Caco-2 (cell line): Measurements from ENCODE around the gene ABCA3. TPM values are rescaled to one million over a fixed set of nuclear protein-coding genes. Genes with fewer than 3 reads are reported as not detected.

Source experiments
- BruUV-seq: library from RNA; stranded (reverse); fragments of 400-500 nt; replicated peaks from 2 replicates; lab custom pipeline; 2021; lab: Mats Ljungman, UMichigan
- CTCF ChIA-PET: fragments of 300-600 bp; sonication (Branson Sonifier 250); formaldehyde crosslinking; loops from one replicate; lab custom pipeline; 2022; ENCODE audit warnings: antibody characterized with exemption; lab: Charles Lee
- POLR2A ChIA-PET: fragments of 300-600 bp; sonication (Branson Sonifier 250); formaldehyde crosslinking; loops from one replicate; lab custom pipeline; 2022; ENCODE audit warnings: antibody characterized with exemption; lab: Charles Lee
- DNase-seq, 2 experiments: peaks; one replicate each; pipeline versions ENCODE4 v3.0.0 to v3.0.0-alpha.2; 2020 to 2022
- H3K27me3 ChIP-seq: replicated peaks from 2 replicates; pipeline ENCODE4 v1.6.0; 2011; ENCODE audit warnings: low read length; ENCODE audit not compliant: control insufficient read depth, insufficient read depth
- H3K36me3 ChIP-seq: 2 replicates; pipeline ENCODE4 v1.5.1; 2011; ENCODE audit warnings: low read length; ENCODE audit not compliant: control insufficient read depth, insufficient read depth
- H3K4me1 ChIP-seq: fragments of 250-450 bp; sonication (Bioruptor Pico); 2 replicates; pipeline ENCODE4 v1.5.1; 2020; ENCODE audit warnings: mild to moderate bottlenecking
- H3K4me3 ChIP-seq: 2 replicates; pipeline ENCODE4 v1.5.1; 2011; ENCODE audit warnings: low read depth, mild to moderate bottlenecking, control low read depth, low read length
- H3K9me3 ChIP-seq: fragments of 250-450 bp; sonication (Bioruptor Pico); 2 replicates; pipeline ENCODE4 v1.5.1; 2020; ENCODE audit warnings: mild to moderate bottlenecking, moderate library complexity
- H3K27ac Mint-ChIP-seq: one replicate; pipeline ENCODE4 v1.8.0; 2022; ENCODE audit warnings: mixed read lengths; ENCODE audit not compliant: unreplicated experiment
- H3K27me3 Mint-ChIP-seq: one replicate; pipeline ENCODE4 v1.8.0; 2022; ENCODE audit warnings: mixed read lengths; ENCODE audit not compliant: insufficient read depth, unreplicated experiment
- H3K36me3 Mint-ChIP-seq: one replicate; pipeline ENCODE4 v1.8.0; 2022; ENCODE audit warnings: mild to moderate bottlenecking, mixed read lengths; ENCODE audit not compliant: insufficient read depth, unreplicated experiment
- H3K4me1 Mint-ChIP-seq: one replicate; pipeline ENCODE4 v1.8.0; 2022; ENCODE audit warnings: low read depth, mixed read lengths; ENCODE audit not compliant: unreplicated experiment
- H3K4me3 Mint-ChIP-seq: one replicate; pipeline ENCODE4 v1.8.0; 2022; ENCODE audit warnings: mild to moderate bottlenecking, moderate library complexity, mixed read lengths; ENCODE audit not compliant: unreplicated experiment
- H3K9me3 Mint-ChIP-seq: one replicate; pipeline ENCODE4 v1.8.0; 2022; ENCODE audit warnings: mixed read lengths; ENCODE audit not compliant: unreplicated experiment
- intact Hi-C: fragments of 100-400 bp; cut with micrococcal nuclease; formaldehyde crosslinking; loops from one replicate; pipeline ENCODE4 v1.10.0; 2022; ENCODE audit not compliant: unreplicated experiment
- total RNA-seq: library from RNA; stranded (reverse); gene quantifications from 2 replicates; pipeline ENCODE4 v1.2.3, GENCODE V29; 2022
- TF ChIP-seq, protein P1 (sequence below), 2 experiments: fragments of 200-600 bp in 1 of 2; IDR thresholded peaks; 1 replicate in 1 of 2; 2 replicates in 1 of 2; pipeline versions ENCODE4 v1.5.1 to v1.8.0; 2011 to 2022; ENCODE audit warnings: antibody characterized with exemption in 1 of 2, control low read depth in 1 of 2, inconsistent platforms in 1 of 2, low read depth in 1 of 2, low read length in 1 of 2, mild to moderate bottlenecking in 1 of 2, moderate library complexity in 1 of 2; ENCODE audit not compliant: insufficient read depth in 1 of 2, severe bottlenecking in 1 of 2, unreplicated experiment in 1 of 2

ABCA3 gene
- total RNA-seq, 1 experiment from 2014 or later = 16.1 TPM

DNA sequence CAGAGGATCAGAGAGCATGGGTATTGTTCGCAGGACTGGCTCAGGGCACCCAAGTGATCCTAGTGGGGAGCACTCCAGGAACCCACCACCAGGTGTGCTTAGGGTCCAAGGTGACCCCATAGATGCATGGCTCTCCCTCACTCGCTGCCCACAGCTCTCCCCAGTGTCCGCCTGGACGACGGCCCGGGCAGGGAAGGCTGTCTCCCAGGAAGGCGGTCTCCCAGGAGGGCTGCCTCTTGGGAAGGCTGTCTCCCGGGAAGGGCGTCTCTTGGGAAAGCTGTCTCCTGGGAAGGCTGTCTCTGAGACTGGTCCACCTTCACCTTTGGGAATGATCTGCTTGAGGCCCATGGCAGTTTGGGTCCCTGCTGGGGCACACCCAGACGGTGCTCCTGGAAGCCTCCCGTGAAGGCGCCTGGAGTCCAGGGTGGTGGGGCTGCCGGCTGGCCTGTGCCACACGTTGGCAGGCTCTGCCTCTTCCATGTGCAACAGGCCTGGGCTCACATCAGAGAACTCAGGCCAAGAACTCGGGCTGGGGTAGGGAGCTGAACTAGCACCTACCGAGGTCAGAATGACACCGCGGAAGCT is 94.1 kb downstream of the ABCA3 start:
- no peaks in the 10 kb centered on the region for H3K4me1 Mint-ChIP-seq
- ChIA-PET CTCF (interaction anchor here (0.7 kb wide), 1 partner anchor 20 kb away, joined by 4 read pairs; no protein-coding TSS in a partner anchor), POLR2A (no interaction called here)
- no peaks in the 10 kb centered on the region for H3K27me3 Mint-ChIP-seq
- peaks cover 84% of the 10 kb centered on the region for H3K36me3 Mint-ChIP-seq
- H3K4me3 Mint-ChIP-seq = no peak overlapping the region
- TF ChIP-seq, protein P1, sequence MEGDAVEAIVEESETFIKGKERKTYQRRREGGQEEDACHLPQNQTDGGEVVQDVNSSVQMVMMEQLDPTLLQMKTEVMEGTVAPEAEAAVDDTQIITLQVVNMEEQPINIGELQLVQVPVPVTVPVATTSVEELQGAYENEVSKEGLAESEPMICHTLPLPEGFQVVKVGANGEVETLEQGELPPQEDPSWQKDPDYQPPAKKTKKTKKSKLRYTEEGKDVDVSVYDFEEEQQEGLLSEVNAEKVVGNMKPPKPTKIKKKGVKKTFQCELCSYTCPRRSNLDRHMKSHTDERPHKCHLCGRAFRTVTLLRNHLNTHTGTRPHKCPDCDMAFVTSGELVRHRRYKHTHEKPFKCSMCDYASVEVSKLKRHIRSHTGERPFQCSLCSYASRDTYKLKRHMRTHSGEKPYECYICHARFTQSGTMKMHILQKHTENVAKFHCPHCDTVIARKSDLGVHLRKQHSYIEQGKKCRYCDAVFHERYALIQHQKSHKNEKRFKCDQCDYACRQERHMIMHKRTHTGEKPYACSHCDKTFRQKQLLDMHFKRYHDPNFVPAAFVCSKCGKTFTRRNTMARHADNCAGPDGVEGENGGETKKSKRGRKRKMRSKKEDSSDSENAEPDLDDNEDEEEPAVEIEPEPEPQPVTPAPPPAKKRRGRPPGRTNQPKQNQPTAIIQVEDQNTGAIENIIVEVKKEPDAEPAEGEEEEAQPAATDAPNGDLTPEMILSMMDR (IDR thresholded peaks at IDR 0.05; ENCODE audit: insufficient read depth in 1 of 2, low read depth in 1 of 2, low read length in 1 of 2, severe bottlenecking in 1 of 2, unreplicated experiment in 1 of 2) = no peak
- H3K4me3 ChIP-seq = no peak overlapping the region
- DNase-seq = no peak
- H3K9me3 ChIP-seq = no peaks in the 10 kb centered on the region
- no peaks in the 10 kb centered on the region; the same call in none of the 2 replicates for H3K36me3 ChIP-seq
- intact Hi-C loops = no loop called here
- no peaks in the 10 kb centered on the region for H3K27me3 ChIP-seq
- BruUV-seq = no TSS peak
- H3K9me3 Mint-ChIP-seq = no peaks in the 10 kb centered on the region
- no peak overlapping the region for H3K27ac Mint-ChIP-seq
- no peaks in the 10 kb centered on the region for H3K4me1 ChIP-seq

DNA sequence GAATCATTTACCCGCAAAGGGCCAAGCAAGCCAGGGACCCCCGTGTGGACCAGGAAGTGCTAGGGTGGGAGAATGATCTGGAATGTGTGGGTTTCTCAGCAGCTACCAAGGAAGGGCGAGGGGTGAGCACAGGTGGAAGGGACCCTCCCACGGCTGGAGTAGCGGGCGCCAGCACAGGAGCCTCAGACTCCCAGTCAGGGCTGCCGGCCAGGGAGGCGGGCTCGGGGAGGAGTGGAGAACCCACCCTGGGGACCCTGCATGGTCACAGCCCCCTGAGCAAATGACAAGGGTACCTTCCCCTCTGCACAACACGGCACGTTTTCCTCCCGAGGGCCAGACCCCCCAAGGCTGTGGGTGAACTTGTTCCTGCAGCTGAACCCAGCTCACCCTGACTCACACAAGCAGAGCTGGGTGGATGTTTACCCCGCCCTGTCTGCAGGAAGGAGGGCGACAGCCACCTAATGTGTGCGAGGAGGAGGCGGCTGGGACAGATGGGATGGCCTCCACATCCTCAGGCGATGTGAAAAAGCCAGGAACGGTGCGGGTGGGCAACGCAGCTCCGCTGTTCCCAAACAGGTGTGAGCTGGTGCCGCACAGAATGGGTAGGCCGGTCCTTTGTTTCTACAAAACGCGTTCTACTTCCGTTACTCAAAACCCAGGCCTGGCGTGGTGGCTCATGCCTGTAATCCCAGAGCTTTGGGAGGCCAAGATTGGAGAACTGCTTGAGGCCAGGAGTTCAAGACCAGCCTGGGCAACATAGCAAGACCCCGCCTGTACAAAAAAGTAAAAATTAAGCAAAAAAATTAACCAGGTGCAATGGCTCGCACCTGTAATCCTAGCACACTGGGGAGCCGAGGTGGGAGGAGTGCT is 95.4 kb downstream of the ABCA3 start:
- no peak for DNase-seq
- H3K27me3 Mint-ChIP-seq = no peaks in the 10 kb centered on the region
- Histone ChIP-seq H3K9me3 (no peaks in the 10 kb centered on the region), H3K4me1 (no peaks in the 10 kb centered on the region), H3K36me3 (no peaks in the 10 kb centered on the region; the same call in none of the 2 replicates), H3K27me3 (no peaks in the 10 kb centered on the region), H3K4me3 (no peak overlapping the region)
- POLR2A ChIA-PET = no interaction called here
- no peaks in the 10 kb centered on the region for H3K9me3 Mint-ChIP-seq
- intact Hi-C loops = no loop called here
- TF ChIP-seq, protein P1 (IDR thresholded peaks at IDR 0.05; ENCODE audit: insufficient read depth in 1 of 2, low read depth in 1 of 2, low read length in 1 of 2, severe bottlenecking in 1 of 2, unreplicated experiment in 1 of 2) = no peak
- H3K4me3 Mint-ChIP-seq = no peak overlapping the region
- H3K36me3 Mint-ChIP-seq = peaks cover 72% of the 10 kb centered on the region
- CTCF ChIA-PET = no interaction called here
- no TSS peak for BruUV-seq
- no peak overlapping the region for H3K27ac Mint-ChIP-seq
- H3K4me1 Mint-ChIP-seq = no peaks in the 10 kb centered on the region

DNA sequence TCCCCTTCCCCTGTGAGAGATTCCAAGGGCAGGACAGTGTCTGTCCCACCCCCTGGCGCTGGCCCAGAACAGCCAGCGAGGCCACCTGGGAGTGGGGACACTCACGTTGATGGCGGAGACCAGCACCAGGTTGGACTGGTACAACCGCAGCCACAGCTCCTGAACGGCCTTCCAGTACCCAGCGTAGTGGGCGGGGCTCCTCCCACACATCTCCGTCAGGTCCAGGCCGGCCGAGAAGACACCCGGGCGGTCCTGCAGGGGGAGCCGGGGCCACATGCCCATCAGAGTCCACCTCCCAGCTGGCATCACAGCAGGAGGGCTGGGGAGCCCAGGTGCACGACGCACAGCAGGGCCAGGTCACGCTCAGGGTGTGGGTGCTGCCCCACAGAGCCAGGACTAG is 96.2 kb downstream of the ABCA3 start:
- H3K27me3 ChIP-seq = no peaks in the 10 kb centered on the region
- no peak overlapping the region for H3K4me3 ChIP-seq
- ChIA-PET CTCF (no interaction called here), POLR2A (no interaction called here)
- no peaks in the 10 kb centered on the region for H3K4me1 ChIP-seq
- no peaks in the 10 kb centered on the region for H3K9me3 Mint-ChIP-seq
- H3K27ac Mint-ChIP-seq = no peak overlapping the region
- DNase-seq = no peak
- peaks cover 67% of the 10 kb centered on the region for H3K36me3 Mint-ChIP-seq
- BruUV-seq = no TSS peak
- intact Hi-C loops = no loop called here
- H3K36me3 ChIP-seq = no peaks in the 10 kb centered on the region; the same call in none of the 2 replicates
- H3K9me3 ChIP-seq = no peaks in the 10 kb centered on the region
- no peak overlapping the region for H3K4me3 Mint-ChIP-seq
- H3K4me1 Mint-ChIP-seq = no peaks in the 10 kb centered on the region
- no peaks in the 10 kb centered on the region for H3K27me3 Mint-ChIP-seq
- TF ChIP-seq, protein P1 (IDR thresholded peaks at IDR 0.05; ENCODE audit: insufficient read depth in 1 of 2, low read depth in 1 of 2, low read length in 1 of 2, severe bottlenecking in 1 of 2, unreplicated experiment in 1 of 2) = no peak
